Measurements from ENCODE around the gene OSBPL9.
"Not testable (repeated sequence)": the region's sequence is repeated elsewhere in the genome, so short reads cannot be mapped to it uniquely, and the experiment has no call there.

OSBPL9 gene

DNA sequence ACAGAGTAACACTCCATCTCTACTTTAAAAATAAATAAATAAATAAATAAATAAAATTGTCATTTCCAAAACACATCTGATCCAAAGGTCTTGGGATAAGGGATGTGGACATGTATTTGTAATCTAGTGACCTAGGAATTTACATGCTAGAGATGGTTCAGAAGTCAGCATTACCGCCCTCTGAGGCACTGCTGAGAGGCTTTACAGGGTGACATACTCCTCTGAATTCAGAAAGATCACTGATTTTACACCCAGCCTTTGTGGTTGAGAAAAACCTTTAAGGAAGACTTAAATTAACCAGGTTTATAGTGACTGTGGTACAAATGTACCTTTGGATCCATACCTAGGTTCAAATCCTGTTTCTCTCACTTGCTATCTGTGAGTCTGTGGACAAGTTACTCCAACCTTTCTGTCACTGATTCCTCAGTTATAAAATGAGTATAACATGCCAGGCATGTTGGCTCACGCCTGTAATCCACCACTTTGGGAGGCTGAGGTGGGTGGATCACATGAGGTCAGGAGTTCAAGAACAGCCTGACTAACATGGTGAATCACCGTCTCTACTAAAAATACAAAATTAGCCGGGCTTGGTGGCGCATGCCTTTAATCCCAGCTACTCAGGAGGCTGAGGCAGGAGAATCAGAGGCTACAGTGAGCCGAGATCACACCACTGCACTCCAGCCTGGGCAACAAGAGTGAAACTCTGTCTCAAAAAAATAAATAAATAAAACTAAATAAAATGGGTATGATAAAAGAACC, 20.1 kb downstream of the OSBPL9 start:
- DNase-seq (ENCODE audit: low spot score) = no peak

- DNase-seq (ENCODE audit: low spot score) = no peak
Observed at GRCh38 chr1:51638350-51638749, 21.5 kb downstream of the OSBPL9 start.

DNA sequence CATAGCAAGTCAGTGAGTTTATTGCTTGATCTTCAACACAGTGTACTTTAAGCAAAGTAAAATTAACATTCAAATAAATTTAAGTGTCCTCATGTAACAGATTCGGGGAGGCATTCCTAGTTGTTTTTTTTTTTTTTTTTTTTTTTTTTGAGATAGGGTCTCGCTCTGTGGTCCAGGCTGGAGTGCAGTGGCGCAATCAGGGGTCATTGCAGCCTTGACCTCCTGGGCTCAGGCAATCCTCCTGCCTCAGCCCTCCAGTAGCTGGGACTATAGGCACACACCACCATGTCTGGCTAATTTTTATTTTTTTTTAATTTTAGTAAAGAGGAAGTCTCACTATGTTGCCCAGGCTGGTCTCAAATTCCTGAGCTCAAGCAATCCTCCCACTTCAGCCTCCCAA, 22.8 kb downstream of the OSBPL9 start:
- DNase-seq (ENCODE audit: low spot score) = no peak

GRCh38 chr1:51641096-51641495, 24.2 kb downstream of the OSBPL9 start:
- DNase-seq (ENCODE audit: low spot score) = no peak

GRCh38 chr1:51642739-51643142, 25.8 kb downstream of the OSBPL9 start:
- no peak for DNase-seq (ENCODE audit: low spot score)

- no peak for DNase-seq (ENCODE audit: low spot score)
Observed at GRCh38 chr1:51643362-51643761, 26.5 kb downstream of the OSBPL9 start.

DNA sequence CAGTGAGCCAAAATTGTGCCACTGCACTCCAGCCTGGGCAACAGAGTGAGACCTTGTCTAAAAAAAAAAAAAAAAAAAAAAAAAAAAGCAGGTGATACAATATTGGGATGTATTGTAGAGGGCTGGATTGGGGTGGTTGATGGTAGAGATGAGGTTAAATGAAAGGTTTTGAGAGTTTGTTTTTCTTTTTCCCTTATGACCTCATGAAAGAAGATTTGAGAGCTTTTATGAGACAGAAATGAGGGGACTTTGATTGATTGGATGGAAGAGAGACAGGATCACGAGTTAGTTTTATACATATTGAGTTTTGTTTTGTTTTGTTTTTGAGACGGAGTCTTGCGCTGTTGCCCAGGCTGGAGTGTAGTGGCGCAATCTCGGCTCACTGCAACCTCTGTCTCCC, 27.1 kb downstream of the OSBPL9 start:
- no peak for DNase-seq (ENCODE audit: low spot score)

DNA sequence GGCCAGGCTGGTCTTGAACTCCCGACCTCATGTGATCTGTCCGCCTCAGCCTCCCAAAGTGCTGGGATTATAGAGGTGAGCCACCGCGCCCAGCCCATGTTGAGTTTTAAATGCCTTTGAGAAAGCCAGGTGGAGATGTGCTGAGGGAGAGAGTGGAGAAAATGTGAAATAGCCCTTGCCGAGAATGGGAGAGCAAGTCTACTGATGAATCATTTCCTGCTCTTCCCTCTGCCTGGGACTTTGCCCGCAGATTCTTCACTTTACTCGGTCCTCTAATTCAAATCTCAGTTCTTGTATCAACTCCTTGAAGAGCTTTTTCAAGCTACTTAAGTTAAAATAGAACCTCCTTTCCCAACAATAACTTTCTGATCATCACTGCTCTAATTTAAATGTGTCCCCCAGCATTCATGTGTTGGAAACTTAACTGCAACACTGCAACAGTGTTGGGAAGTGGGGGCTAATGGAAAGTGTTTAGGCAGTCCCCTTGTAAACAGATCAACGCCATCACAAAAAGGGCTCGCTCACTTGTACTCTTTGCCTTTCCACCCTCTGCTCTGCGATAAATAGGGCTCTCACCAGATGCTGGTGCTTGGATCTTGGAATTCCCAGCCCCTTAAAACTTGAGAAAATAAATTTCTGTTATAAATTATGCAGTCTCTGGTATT, 27.8 kb downstream of the OSBPL9 start:
- no peak for DNase-seq (ENCODE audit: low spot score)

GRCh38 chr1:51646592-51646991, 29.7 kb downstream of the OSBPL9 start:
- DNase-seq (ENCODE audit: low spot score) = not testable (repeated sequence)

- DNase-seq (ENCODE audit: low spot score) = no peak
Observed at GRCh38 chr1:51648180-51649109, 31.6 kb downstream of the OSBPL9 start.

- no peak for DNase-seq (ENCODE audit: low spot score)
Observed at GRCh38 chr1:51649593-51650091, 32.8 kb downstream of the OSBPL9 start.

- no peak for DNase-seq (ENCODE audit: low spot score)
Observed at GRCh38 chr1:51650198-51650597, 33.3 kb downstream of the OSBPL9 start.

- no peak for DNase-seq (ENCODE audit: low spot score)
Observed at GRCh38 chr1:51651552-51651942, 34.7 kb downstream of the OSBPL9 start.

- DNase-seq (ENCODE audit: low spot score) = no peak
Observed at GRCh38 chr1:51652599-51652998, 35.7 kb downstream of the OSBPL9 start.

DNA sequence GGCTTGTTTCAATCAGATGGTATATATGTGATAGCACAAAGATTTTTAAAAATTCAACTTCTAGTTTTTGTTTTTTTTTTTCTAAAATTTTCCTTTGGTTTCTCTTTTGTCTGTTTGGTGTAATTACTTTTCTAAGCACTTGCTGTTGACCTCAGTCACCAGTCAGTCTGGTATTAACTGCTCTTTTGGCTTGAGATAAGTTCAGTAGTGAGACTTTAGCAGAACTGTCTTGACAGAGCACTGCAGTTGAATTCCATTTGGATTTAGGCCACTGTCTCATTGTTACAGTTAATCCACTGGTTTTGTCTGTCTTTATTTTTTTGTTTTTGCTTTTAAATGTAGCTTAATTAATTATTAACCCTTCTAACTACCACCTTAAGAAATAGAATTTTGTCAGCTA, 36.2 kb downstream of the OSBPL9 start:
- no peak for DNase-seq (ENCODE audit: low spot score)

GRCh38 chr1:51654000-51654399, 37.1 kb downstream of the OSBPL9 start:
- DNase-seq (ENCODE audit: low spot score) = no peak

DNA sequence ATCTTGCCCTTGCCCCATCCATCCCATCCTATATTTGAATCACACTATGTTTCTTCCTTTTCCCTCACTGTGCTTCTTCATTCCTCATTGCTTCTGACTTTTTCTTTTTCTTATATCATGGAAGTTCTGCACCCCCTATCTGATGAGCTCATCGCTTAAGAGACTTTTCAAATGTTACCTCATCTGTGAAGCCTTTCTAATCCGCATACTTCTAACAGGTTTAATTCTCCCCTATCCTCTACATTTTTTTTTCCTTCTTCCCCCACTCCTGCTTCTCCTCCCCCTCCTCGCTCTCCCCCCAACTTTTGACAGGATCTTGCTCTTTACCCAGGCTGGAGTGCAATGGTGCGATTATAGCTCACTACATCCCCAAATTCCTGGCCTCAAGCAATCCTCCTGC, 39.5 kb downstream of the OSBPL9 start:
- no peak for DNase-seq (ENCODE audit: low spot score)

- DNase-seq (ENCODE audit: low spot score) = no peak
Observed at GRCh38 chr1:51660580-51660979, 43.7 kb downstream of the OSBPL9 start.

DNA sequence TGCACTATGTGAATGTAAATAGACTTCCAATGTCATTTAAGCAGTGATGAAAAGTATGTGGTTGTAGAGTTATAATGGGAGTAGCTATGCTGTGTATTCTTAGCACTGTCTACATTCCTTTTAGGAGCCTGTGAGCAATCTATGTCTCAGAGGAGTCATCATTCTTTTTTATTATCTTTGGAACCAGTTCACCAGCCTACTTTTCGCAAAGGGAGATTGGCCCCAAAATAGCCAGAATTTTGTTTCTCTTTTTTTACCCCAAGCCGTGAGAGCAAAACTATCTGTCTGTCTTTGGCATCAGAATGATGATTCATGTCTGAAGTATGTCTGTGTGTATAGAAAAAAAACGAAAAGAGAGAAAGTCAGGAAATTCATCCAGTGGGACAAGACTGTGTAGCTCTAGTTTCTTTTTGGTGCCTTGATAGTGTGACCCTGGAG, 44.2 kb downstream of the OSBPL9 start:
- peak; percentile 75 for DNase-seq (ENCODE audit: low spot score)

DNA sequence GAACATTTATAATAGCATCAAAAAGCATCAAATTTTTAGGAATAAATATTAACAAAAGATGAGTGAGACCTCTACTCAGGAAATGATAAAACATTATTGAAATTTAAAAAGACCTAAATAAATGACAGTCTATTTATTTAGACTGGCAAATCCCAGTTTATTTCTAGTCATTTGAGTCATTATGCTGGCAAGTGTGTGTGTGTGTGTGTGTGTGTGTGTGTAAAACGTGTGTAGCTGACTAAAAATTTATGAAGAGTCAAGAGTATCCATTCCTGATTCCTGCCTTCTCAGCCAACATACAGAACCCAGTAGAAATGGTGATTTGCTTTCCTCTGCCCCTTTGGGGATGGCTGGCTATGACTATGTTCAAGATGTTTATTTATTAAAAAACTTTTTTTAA, 46.2 kb downstream of the OSBPL9 start:
- DNase-seq (ENCODE audit: low spot score) = no peak

GRCh38 chr1:51663721-51664120, 46.8 kb downstream of the OSBPL9 start:
- DNase-seq (ENCODE audit: low spot score) = no peak

DNA sequence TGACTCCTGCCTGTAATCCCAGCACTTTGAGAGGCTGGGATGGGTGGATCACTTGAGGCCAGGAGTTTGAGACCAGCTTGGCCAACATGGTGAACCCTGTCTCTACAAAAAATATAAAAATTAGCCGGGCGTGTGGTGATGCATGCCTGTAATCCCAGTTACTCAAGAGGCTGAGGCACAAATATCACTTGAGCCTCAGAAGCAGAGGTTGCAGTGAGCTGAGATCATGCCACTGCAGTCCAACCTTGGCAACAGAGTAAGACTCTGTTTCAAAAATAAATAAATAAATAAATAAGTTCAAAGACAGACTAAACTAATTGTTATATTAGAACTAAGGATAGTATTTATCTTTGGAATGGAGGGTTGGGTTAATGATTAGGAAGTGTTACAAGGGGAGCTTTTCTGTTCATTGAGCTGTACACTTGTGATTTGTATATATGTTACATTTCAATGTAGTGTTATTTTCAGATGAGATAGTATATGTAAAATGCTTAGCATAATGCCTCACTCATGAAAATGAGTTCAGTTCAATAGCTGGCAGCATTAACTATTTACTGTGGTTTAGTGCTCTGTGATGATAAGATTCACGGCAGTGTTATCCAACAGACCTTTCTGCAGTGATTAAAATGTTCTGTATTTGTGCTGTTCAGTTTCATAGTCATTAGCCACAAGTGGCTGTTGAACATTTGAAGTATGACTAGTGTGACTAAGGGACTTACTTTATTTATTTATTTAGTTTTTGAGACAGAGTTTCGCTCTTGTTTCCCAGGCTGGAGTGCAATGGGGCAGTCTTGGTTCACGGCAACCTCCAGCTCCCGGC, 47.7 kb downstream of the OSBPL9 start:
- no peak for DNase-seq (ENCODE audit: low spot score)
